Endothelial cell of umbilical vein (primary cell): ENCODE measurements around the gene CMTM3. TPM values are rescaled to one million over a fixed set of nuclear protein-coding genes. Genes with fewer than 3 reads are reported as not detected.

Experiments
- BruUV-seq: library from RNA; stranded (reverse); fragments of 400-500 nt; replicated peaks from 2 replicates; lab custom pipeline; 2021; lab: Mats Ljungman, UMichigan
- CTCF ChIA-PET: fragments of 300-600, 350-600 bp; sonication (Branson Sonifier 250); formaldehyde crosslinking; loops from one replicate; lab custom pipeline; 2021; ENCODE audit warnings: antibody characterized with exemption, inconsistent platforms; lab: Charles Lee
- POLR2A ChIA-PET: fragments of 300-600, 350-600 bp; sonication (Branson Sonifier 250); formaldehyde crosslinking; loops from one replicate; lab custom pipeline; 2021; ENCODE audit warnings: antibody characterized with exemption, inconsistent platforms; lab: Charles Lee
- DNase-seq: peaks from one replicate; pipeline ENCODE4 v3.0.0-alpha.2; 2011; ENCODE audit warnings: low read depth, low spot score
- FAIRE-seq: peaks from 2 replicates; lab custom pipeline; 2011; peaks lifted over from hg19 to GRCh38; lab: Jason Lieb, UNC
- H2AFZ ChIP-seq: 2 replicates; pipeline ENCODE4 v1.6.0; 2012; ENCODE audit warnings: low read depth, low read length, control low read depth, inconsistent platforms
- H3K27ac ChIP-seq: 2 replicates; pipeline ENCODE4 v1.5.1; 2011; ENCODE audit warnings: low read depth, mild to moderate bottlenecking, control low read depth, low read length, moderate library complexity; ENCODE audit not compliant: insufficient read depth
- H3K27me3 ChIP-seq, 2 experiments: 2 replicates each; pipeline versions ENCODE4 v1.6.0 to v1.6.1; 2011; ENCODE audit warnings: low read length in 2 of 2, mixed read lengths in 1 of 2; ENCODE audit not compliant: control insufficient read depth in 2 of 2, insufficient read depth in 2 of 2
- H3K36me3 ChIP-seq, 2 experiments: 2 replicates in 1 of 2; 3 replicates in 1 of 2; pipeline ENCODE4 v1.5.1; 2011; ENCODE audit warnings: low read length in 2 of 2, mild to moderate bottlenecking in 1 of 2, moderate library complexity in 1 of 2; ENCODE audit not compliant: control insufficient read depth in 2 of 2, insufficient read depth in 2 of 2; ENCODE audit errors: extremely low read depth in 1 of 2
- H3K4me1 ChIP-seq: 3 replicates; pipeline ENCODE4 v1.5.1; 2011; ENCODE audit warnings: mild to moderate bottlenecking, low read length; ENCODE audit not compliant: control insufficient read depth, insufficient read depth; ENCODE audit errors: extremely low read depth
- H3K4me2 ChIP-seq: 2 replicates; pipeline ENCODE4 v1.6.1; 2011; ENCODE audit warnings: low read length, control low read depth, mixed read lengths; ENCODE audit not compliant: insufficient read depth
- H3K4me3 ChIP-seq, 3 experiments: fragments of 200-600 bp in 1 of 3; sonication (generic), shearing (Covaris generic) in 1 of 3; replicated peaks in 1 of 3; 2 replicates each; pipeline ENCODE4 v1.5.1; 2011 to 2016; ENCODE audit warnings: control low read depth in 3 of 3, low read length in 3 of 3, mild to moderate bottlenecking in 2 of 3, inconsistent platforms in 1 of 3, low read depth in 1 of 3, moderate library complexity in 1 of 3; ENCODE audit not compliant: insufficient read depth in 1 of 3
- H3K79me2 ChIP-seq: 2 replicates; pipeline ENCODE4 v1.6.0; 2012; ENCODE audit warnings: low read length, inconsistent platforms; ENCODE audit not compliant: control insufficient read depth, insufficient read depth
- H3K9ac ChIP-seq: replicated peaks from 2 replicates; pipeline ENCODE3; 2011; ENCODE audit warnings: low read length, control low read depth; ENCODE audit not compliant: insufficient read depth; ENCODE audit errors: extremely low read depth
- H3K9me1 ChIP-seq: replicated peaks from 3 replicates; pipeline ENCODE4 v1.6.0; 2011; ENCODE audit warnings: mild to moderate bottlenecking, low read length; ENCODE audit not compliant: control insufficient read depth, insufficient read depth; ENCODE audit errors: extremely low read depth
- H3K9me3 ChIP-seq: replicated peaks from 2 replicates; pipeline ENCODE4 v1.5.1; 2012; ENCODE audit warnings: low read length, inconsistent platforms; ENCODE audit not compliant: control insufficient read depth, insufficient read depth
- H4K20me1 ChIP-seq: replicated peaks from 2 replicates; pipeline ENCODE3; 2011; ENCODE audit warnings: mild to moderate bottlenecking, low read length; ENCODE audit not compliant: control insufficient read depth, insufficient read depth; ENCODE audit errors: extremely low read depth
- CTCF ChIP-seq, 2 donors: IDR thresholded peaks; 1 replicate in 1 of 2; 2 replicates in 1 of 2; pipeline ENCODE4 v1.5.1; 2011; ENCODE audit warnings: low read length in 2 of 2, mild to moderate bottlenecking in 2 of 2, moderate library complexity in 2 of 2, control low read depth in 1 of 2, inconsistent platforms in 1 of 2, low read depth in 1 of 2; ENCODE audit not compliant: insufficient read depth in 1 of 2; ENCODE audit errors: extremely low read depth in 1 of 2
- EZH2 ChIP-seq: IDR thresholded peaks from 2 replicates; pipeline ENCODE4 v1.6.1; 2012; ENCODE audit warnings: borderline replicate concordance, low read depth, mild to moderate bottlenecking, moderate library complexity, low read length, inconsistent platforms; ENCODE audit not compliant: severe bottlenecking
- FOS ChIP-seq: IDR thresholded peaks from 2 replicates; pipeline ENCODE4 v1.6.1; 2011; ENCODE audit warnings: mild to moderate bottlenecking, low read length, moderate library complexity, borderline replicate concordance; ENCODE audit not compliant: insufficient read depth
- GATA2 ChIP-seq: IDR thresholded peaks from 2 replicates; pipeline ENCODE4 v1.7.0; 2011; ENCODE audit warnings: low read depth, mild to moderate bottlenecking, moderate library complexity, mixed read lengths, low read length; ENCODE audit not compliant: insufficient read length, insufficient read depth
- JUN ChIP-seq: IDR thresholded peaks from 2 replicates; pipeline ENCODE4 v1.6.1; 2011; ENCODE audit warnings: borderline replicate concordance, low read depth; ENCODE audit not compliant: insufficient read length, insufficient read depth
- MAX ChIP-seq: IDR thresholded peaks from 2 replicates; pipeline ENCODE4 v1.6.1; 2011; ENCODE audit not compliant: insufficient read depth, insufficient read length
- MYC ChIP-seq: IDR thresholded peaks from one replicate; pipeline ENCODE4 v1.6.1; 2011; ENCODE audit warnings: mild to moderate bottlenecking, low read depth, low read length
- POLR2A ChIP-seq: IDR thresholded peaks from 2 replicates; pipeline ENCODE4 v1.6.1; 2012; ENCODE audit warnings: low read depth, mild to moderate bottlenecking, control low read depth, low read length
- POLR2AphosphoS5 ChIP-seq: IDR thresholded peaks from 2 replicates; pipeline ENCODE4 v1.6.1; 2012; ENCODE audit warnings: low read depth, mild to moderate bottlenecking, control low read depth, low read length, moderate library complexity; ENCODE audit not compliant: insufficient read depth
- dilution Hi-C: fragments of 300-500 bp; cut with MboI; formaldehyde crosslinking; loops from one replicate; pipeline ENCODE4 v1.15.0; 2019; ENCODE audit warnings: low sequenced_read_pairs; ENCODE audit not compliant: extremely low pct_ligation_motif_present
- intact Hi-C: fragments of 100-400 bp; cut with micrococcal nuclease; formaldehyde crosslinking; loops from one replicate; pipeline ENCODE4 v1.10.0; 2022
- polyA plus RNA-seq, 4 experiments: library from polyadenylated mRNA; depleted of rRNA in 3 of 4; stranded (reverse) in 3 of 4; unstranded in 1 of 4; fragments of >200 nt; gene quantifications; 2 replicates each; pipeline versions ENCODE4 v1.2.1 to v1.2.3, GENCODE V29; 2011 to 2012; ENCODE audit warnings: missing spikeins in 1 of 4
- total RNA-seq: library from RNA; stranded (reverse); gene quantifications from 2 replicates; pipeline ENCODE4 v1.2.3, GENCODE V29; 2021

The CMTM3 gene
- total and polyA plus RNA-seq, 2 donors (not counting 3 experiments of a cell fraction or from before 2014, with no cell fraction given), result 83.6 to 86.2 TPM

- H3K9ac ChIP-seq, result no peak overlapping the region
- no peak overlapping the region for H3K4me2 ChIP-seq
- no peak for DNase-seq
- H3K27ac ChIP-seq, result no peak overlapping the region
- intact Hi-C loops (no loop called here), dilution Hi-C loops (no loop called here)
- ChIA-PET CTCF (interaction anchor here (1.2 to 1.8 kb wide), 2 partner anchors 9 to 36 kb away, joined by 5 read pairs; no protein-coding TSS in a partner anchor), POLR2A (no interaction called here)
- TF ChIP-seq GATA2, result no peak
- no peak for TF ChIP-seq POLR2A
- TF ChIP-seq EZH2, result no peak
- no peak for TF ChIP-seq MAX
- no peak for TF ChIP-seq FOS
- TF ChIP-seq CTCF (IDR thresholded peaks at IDR 0.05; ENCODE audit: extremely low read depth in 1 of 2, insufficient read depth in 1 of 2, low read depth in 1 of 2, low read length in 2 of 2), result no peak
- no peak for TF ChIP-seq MYC
- no peak for TF ChIP-seq POLR2AphosphoS5
- no peak for TF ChIP-seq JUN
- no peaks in the 10 kb centered on the region for H3K9me3 ChIP-seq
- H4K20me1 ChIP-seq, result no peaks in the 10 kb centered on the region
- no peak overlapping the region for H3K4me3 ChIP-seq
- no peaks in the 10 kb centered on the region for H3K9me1 ChIP-seq
- BruUV-seq, result no TSS peak
- no peak for FAIRE-seq
- H3K4me1 ChIP-seq, result peaks cover 27% of the 10 kb centered on the region
- no peaks in the 10 kb centered on the region for H3K79me2 ChIP-seq
- H3K36me3 ChIP-seq, result no peaks in the 10 kb centered on the region
- no peak overlapping the region for H2AFZ ChIP-seq
- no peaks in the 10 kb centered on the region for H3K27me3 ChIP-seq
Measured at GRCh38 chr16:66572356-66572755, 32.1 kb upstream of the CMTM3 start.
